SJSA1 (cell line): Measurements from ENCODE around the gene PSMB3. TPM values are rescaled to one million over a fixed set of nuclear protein-coding genes. Genes with fewer than 3 reads are reported as not detected.
"Not testable (repeated sequence)": the region's sequence is repeated elsewhere in the genome, so short reads cannot be mapped to it uniquely, and the experiment has no call there.

Experiments
- DNase-seq, 2 experiments: peaks; one replicate each; pipeline ENCODE4 v3.0.0-alpha.2; 2015 to 2020; ENCODE audit warnings: low spot score in 2 of 2, low read depth in 1 of 2
- H3K27ac ChIP-seq: fragments of 250-450 bp; sonication (Bioruptor Pico); 2 replicates; pipeline ENCODE4 v1.5.1; 2020; ENCODE audit warnings: mild to moderate bottlenecking, moderate library complexity
- H3K27me3 ChIP-seq: fragments of 250-450 bp; sonication (Bioruptor Pico); replicated peaks from 2 replicates; pipeline ENCODE4 v1.5.1; 2020; ENCODE audit warnings: mild to moderate bottlenecking, moderate library complexity
- H3K36me3 ChIP-seq: fragments of 250-450 bp; sonication (Bioruptor Pico); 2 replicates; pipeline ENCODE4 v1.5.1; 2020; ENCODE audit warnings: mild to moderate bottlenecking
- H3K4me1 ChIP-seq: fragments of 250-450 bp; sonication (Bioruptor Pico); replicated peaks from 2 replicates; pipeline ENCODE4 v1.6.1; 2021; ENCODE audit warnings: mild to moderate bottlenecking
- H3K4me3 ChIP-seq: fragments of 250-450 bp; sonication (Bioruptor Pico); 2 replicates; pipeline ENCODE4 v1.5.1; 2020; ENCODE audit warnings: mild to moderate bottlenecking
- H3K9me3 ChIP-seq: fragments of 250-450 bp; sonication (Bioruptor Pico); replicated peaks from 2 replicates; pipeline ENCODE4 v1.5.1; 2020; ENCODE audit warnings: mild to moderate bottlenecking
- total RNA-seq: library from RNA; depleted of rRNA; stranded (reverse); fragments of >200 nt; shearing (Covaris generic); gene quantifications from 2 replicates; pipeline ENCODE4 v1.2.3, GENCODE V29; 2014

PSMB3 gene
- total RNA-seq, 1 experiment from 2014 or later = 297 TPM

- Histone ChIP-seq H3K27me3 (no peaks in the 10 kb centered on the region), H3K4me1 (peaks cover 4% of the 10 kb centered on the region; the same call in 1 of the 2 replicates), H3K9me3 (no peaks in the 10 kb centered on the region), H3K27ac (no peak overlapping the region), H3K36me3 (peaks cover 16% of the 10 kb centered on the region), H3K4me3 (no peak overlapping the region)
- no peak for DNase-seq
Observed at GRCh38 chr17:38724337-38724988, 28.1 kb upstream of the PSMB3 start.

DNA sequence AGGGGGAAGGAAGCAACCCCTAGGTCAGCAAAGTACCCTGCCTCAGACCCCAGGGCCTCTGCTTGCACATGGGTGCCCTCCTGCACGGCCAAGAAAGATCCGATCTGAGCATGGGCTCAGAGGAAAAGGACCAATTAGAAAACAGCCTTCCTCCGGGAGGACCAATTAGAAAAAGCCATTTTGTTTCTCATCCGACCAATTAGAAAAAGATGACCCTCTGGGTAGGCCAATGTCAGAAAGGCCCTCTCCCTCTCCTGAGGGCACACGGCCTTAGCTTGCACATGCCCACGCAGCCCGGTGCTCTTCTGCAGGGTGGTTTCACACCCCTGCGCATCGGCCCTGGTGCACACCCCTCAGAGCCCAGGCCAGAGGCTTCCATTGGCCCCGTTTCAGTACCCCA is 27.5 kb upstream of the PSMB3 start:
- Histone ChIP-seq H3K27me3 (no peaks in the 10 kb centered on the region), H3K27ac (no peak overlapping the region), H3K9me3 (no peaks in the 10 kb centered on the region), H3K4me3 (no peak overlapping the region), H3K36me3 (peaks cover 16% of the 10 kb centered on the region), H3K4me1 (peaks cover 7% of the 10 kb centered on the region; the same call in 1 of the 2 replicates)
- no peak for DNase-seq

GRCh38 chr17:38726145-38726544 is 26.4 kb upstream of the PSMB3 start:
- DNase-seq, H3K4me3 ChIP-seq, H3K27me3 ChIP-seq, H3K27ac ChIP-seq, H3K9me3 ChIP-seq, H3K36me3 ChIP-seq: not testable (repeated sequence)
- peaks cover 16% of the 10 kb centered on the region for H3K4me1 ChIP-seq

GRCh38 chr17:38727736-38728135 is 24.8 kb upstream of the PSMB3 start:
- H3K27me3 ChIP-seq = no peaks in the 10 kb centered on the region
- DNase-seq = no peak
- no peak overlapping the region for H3K27ac ChIP-seq
- peaks cover 25% of the 10 kb centered on the region for H3K4me1 ChIP-seq
- H3K9me3 ChIP-seq = no peaks in the 10 kb centered on the region
- H3K4me3 ChIP-seq = no peak overlapping the region
- H3K36me3 ChIP-seq = peaks cover 21% of the 10 kb centered on the region

DNA sequence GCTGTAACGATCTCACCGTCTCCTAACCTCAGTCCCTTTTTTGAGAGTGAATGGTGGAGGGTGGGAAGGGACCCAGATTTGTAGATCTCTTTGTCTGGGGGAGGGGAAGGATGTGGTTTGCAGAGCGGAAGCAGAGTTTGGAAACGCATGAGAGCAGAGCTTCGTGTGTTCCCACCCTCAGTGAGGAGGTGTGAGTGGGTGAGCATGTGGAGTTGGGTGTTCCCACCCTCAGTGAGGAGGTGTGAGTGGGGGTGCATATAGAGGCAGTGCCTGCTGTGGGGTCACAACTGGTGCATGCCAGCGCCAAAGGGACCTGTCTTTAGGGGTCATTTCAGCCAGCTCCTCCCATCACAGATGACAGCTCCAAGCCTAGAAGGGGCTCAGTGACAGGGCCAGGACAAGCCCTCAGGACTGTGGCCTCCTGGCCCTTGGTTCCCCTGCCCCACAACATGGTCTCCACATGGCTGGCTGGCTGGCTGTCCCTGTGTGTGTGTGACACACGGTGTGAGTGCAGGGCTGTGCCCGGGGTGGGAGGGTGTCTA is 24.2 kb upstream of the PSMB3 start:
- no peak for DNase-seq
- Histone ChIP-seq H3K27ac (no peak overlapping the region), H3K9me3 (no peaks in the 10 kb centered on the region), H3K27me3 (no peaks in the 10 kb centered on the region), H3K4me3 (no peak overlapping the region), H3K36me3 (peaks cover 27% of the 10 kb centered on the region), H3K4me1 (peaks cover 25% of the 10 kb centered on the region)

DNA sequence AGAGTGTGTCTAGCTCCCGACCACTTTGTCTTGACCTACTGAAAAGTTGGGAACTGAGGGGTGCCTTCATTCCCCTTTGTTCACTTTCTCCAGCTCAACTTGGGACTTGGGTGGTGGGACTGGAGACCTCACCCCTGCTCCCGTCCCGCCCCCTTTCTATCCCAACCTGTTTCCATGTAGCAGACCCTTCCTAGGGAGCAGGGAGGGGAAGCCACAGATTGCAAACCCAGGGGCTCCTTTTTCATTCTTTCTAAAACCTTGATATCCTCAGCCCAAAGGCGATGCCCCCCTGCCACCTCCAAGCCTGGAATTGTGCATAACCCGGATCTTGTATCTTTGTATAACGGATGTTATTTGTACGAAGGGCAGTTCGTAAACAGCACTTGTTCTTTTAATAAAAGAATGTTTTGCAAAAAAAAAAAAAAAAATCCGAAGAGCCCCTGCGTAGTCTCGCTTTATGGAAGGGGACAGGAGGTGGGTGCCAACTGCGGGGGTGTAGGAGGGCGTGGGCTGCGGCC is 23.1 kb upstream of the PSMB3 start:
- DNase-seq = no peak
- Histone ChIP-seq H3K4me3 (peak overlapping the region; percentile 59), H3K4me1 (peaks cover 25% of the 10 kb centered on the region), H3K9me3 (no peaks in the 10 kb centered on the region), H3K36me3 (peaks cover 38% of the 10 kb centered on the region), H3K27me3 (no peaks in the 10 kb centered on the region), H3K27ac (no peak overlapping the region)

DNA sequence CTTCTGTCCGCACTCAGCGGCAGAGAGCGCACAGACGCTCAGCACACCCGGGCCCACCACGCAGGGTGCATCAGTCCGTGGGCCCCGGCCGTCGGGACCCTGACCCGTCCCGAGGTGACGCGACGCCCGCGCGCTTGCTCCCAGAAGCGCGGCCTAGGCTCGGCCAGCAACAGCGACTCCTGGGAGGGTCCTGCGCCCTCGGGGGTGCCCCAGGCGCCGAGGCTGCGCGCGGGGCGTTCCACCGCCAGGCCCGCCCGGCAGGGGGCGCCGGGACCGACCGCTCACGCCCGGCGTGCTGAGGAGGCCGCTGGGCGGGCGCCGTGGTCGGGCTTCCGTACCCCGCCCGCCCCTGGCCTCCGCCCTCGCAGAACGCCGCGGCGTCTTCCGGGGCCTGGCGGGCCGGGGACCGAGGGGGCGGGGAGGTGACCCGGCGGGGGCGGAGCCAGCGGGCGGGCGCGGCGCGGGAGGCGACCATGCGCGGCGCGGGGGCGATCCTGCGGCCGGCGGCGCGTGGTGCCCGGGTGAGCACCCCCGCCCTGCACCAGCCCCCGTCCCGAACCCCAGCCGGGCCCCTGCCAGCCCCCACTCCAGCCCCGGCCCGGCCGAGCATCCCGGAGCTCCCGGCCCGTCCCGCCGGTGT is 22.5 kb upstream of the PSMB3 start, which contains the start of gene CISD3:
Gene CISD3 (plus strand): TSS at position 456 of the 640 bp plus-strand sequence. CDS start 18 bp downstream, at position 474.
- Histone ChIP-seq H3K4me3 (peak within 1 kb of the TSS; percentile 59), H3K27me3 (no peaks in the 10 kb centered on the region), H3K4me1 (peaks cover 25% of the 10 kb centered on the region), H3K27ac (peak within 1 kb of the TSS; percentile 59), H3K36me3 (peaks cover 41% of the 10 kb centered on the region), H3K9me3 (no peaks in the 10 kb centered on the region)
- DNase-seq = peak; percentile 77 to 83

GRCh38 chr17:38730526-38731379 is 21.8 kb upstream of the PSMB3 start:
- Histone ChIP-seq H3K4me3 (peak overlapping the region; percentile 59), H3K27me3 (no peaks in the 10 kb centered on the region), H3K36me3 (peaks cover 48% of the 10 kb centered on the region), H3K4me1 (peaks cover 30% of the 10 kb centered on the region), H3K9me3 (no peaks in the 10 kb centered on the region), H3K27ac (peak overlapping the region; percentile 59)
- peak; percentile 77 to 86 for DNase-seq

DNA sequence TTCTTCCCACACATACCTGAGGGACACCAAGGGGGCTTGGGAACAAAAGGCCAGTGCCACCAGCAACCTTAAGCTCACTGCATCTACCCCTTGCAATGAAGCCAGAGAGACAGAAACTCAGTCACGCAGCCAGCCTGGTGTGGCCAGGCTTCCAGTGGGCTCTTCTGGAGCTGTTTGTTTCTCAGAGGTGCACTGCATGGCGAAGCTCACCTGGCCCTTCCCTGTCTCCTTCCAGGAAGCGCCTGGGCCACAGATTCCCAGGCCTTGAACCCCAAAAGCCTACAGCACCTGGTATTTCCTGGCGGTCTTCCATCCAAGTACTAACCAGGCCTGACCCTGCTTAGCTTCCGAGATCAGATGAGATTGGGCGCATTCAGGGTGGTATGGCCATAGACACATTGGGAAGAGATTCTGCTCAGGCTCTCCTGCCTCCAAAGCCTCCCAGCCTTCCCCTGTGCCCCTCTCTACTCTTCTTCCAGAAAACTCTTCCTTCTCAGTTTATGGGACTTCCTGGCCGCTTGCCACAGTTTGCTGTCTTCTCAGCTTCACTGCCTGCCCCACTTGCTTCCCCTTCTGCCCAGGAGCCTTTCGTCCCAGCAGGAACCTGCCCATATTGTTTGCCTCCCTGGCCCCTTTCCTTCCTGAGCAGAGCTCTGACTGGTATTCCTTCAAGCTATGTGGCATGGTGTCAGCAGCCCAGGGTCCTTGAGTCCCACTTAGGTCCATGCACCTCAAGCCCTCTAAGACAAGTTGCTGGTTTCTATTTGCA is 20.8 kb upstream of the PSMB3 start:
- Histone ChIP-seq H3K27ac (no peak overlapping the region), H3K9me3 (no peaks in the 10 kb centered on the region), H3K27me3 (no peaks in the 10 kb centered on the region), H3K4me1 (peaks cover 30% of the 10 kb centered on the region), H3K36me3 (peaks cover 58% of the 10 kb centered on the region), H3K4me3 (no peak overlapping the region; the same call in 1 of the 2 replicates)
- no peak for DNase-seq

DNA sequence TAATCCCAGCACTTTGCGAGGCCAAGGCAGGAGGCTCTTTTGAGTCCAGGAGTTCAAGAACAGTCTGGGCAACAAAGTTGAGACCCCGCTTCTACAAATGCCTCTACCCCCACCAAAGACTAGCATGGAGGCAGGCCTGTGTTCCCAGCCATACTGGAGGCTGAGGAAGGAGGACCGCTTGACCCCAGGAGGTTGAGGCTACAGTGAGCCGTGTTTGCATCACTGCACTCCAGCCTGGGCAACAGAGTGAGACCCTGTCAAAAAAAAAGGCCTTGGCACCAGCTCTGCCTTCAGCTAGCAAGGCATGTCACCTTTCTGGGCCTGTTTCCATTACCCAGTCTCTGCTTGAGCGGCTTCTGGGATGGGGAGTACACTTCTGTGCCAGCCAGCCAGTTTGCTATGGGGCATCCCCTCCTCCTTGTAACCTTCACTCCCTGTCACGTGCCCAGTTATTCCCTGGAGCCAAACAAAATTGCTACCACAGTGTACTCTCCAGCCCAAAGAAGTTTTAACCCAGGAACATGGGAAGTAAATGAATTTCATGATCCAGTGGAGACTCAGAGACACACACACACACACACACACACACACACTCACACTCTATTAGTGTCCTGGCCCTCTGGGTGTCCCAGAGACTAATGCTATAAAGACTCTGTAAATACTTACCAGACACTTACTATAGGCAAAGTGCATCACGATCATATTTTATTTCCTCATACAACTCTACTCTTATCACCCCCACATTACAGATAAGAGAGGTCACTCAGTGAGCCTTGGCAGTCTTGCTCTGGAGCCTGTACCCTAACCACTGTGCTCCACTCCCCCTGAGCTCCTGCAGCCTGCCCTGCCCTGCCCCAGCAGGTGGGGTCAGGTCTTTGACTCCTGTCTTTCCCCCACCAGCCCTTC is 19.9 kb upstream of the PSMB3 start:
- Histone ChIP-seq H3K27ac (no peak overlapping the region), H3K27me3 (no peaks in the 10 kb centered on the region), H3K36me3 (peaks cover 66% of the 10 kb centered on the region), H3K9me3 (no peaks in the 10 kb centered on the region), H3K4me1 (peaks cover 30% of the 10 kb centered on the region), H3K4me3 (no peak overlapping the region)
- DNase-seq = no peak

DNA sequence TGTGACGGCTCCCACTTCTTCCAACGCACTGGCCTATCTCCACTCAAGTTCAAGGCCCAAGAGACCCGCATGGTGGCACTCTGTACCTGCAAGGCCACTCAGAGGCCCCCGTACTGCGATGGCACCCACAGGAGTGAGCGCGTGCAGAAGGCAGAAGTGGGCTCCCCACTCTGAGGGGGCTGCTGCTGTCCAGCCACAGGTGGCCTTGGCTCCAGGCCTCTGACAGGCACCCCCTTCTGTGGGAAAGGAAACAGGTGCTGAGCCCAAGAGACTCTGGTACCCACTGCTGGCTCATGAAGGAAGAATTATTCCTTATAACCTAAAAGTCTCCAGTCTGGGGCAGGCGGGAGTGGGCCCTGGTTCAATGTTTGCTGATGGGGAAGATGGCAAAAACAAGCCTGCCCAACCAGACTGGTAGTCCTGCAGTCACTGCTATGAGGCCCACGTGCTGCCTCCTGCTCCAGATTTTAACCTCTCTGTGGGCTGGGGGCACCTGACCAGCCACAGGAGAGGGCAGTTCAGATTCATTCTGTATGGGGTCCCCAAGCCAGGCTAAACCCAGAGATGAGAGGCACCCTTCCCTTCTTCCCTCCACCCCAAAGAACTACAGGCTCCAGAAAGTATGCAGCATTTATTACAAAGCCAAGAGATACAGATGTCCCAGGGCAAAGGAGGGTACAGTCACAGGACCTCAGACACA is 19.1 kb upstream of the PSMB3 start:
- H3K27ac ChIP-seq = no peak overlapping the region
- peaks cover 73% of the 10 kb centered on the region for H3K36me3 ChIP-seq
- H3K9me3 ChIP-seq = no peaks in the 10 kb centered on the region
- H3K27me3 ChIP-seq = no peaks in the 10 kb centered on the region
- peaks cover 30% of the 10 kb centered on the region for H3K4me1 ChIP-seq
- no peak for DNase-seq
- H3K4me3 ChIP-seq = no peak overlapping the region
